Common myeloid progenitor, CD34-positive (primary cell): Measurements from ENCODE around the gene TBC1D30.

Experiments
- CTCF ChIA-PET: fragments of 350-600 bp; sonication (Branson Sonifier 250); formaldehyde crosslinking; loops from one replicate; lab custom pipeline; 2021; ENCODE audit warnings: antibody characterized with exemption; lab: Charles Lee
- POLR2A ChIA-PET: fragments of 350-600 bp; sonication (Branson Sonifier 250); formaldehyde crosslinking; loops from one replicate; lab custom pipeline; 2021; ENCODE audit warnings: antibody characterized with exemption; lab: Charles Lee
- DNase-seq, 3 donors: peaks; one replicate each; pipeline versions ENCODE4 v3.0.0 to v3.0.0-alpha.2; 2013
- H3K27ac ChIP-seq, 2 experiments: 1 replicate in 1 of 2; 2 replicates in 1 of 2; pipeline ENCODE4 v1.7.0; 2013; ENCODE audit warnings: inconsistent platforms in 2 of 2, low read length in 2 of 2, mild to moderate bottlenecking in 2 of 2, low read depth in 1 of 2, moderate library complexity in 1 of 2; ENCODE audit not compliant: severe bottlenecking in 2 of 2, insufficient read depth in 1 of 2, poor library complexity in 1 of 2
- H3K27me3 ChIP-seq, 5 experiments: replicated peaks in 2 of 5; 1 replicate in 3 of 5; 2 replicates in 2 of 5; pipeline versions ENCODE4 v1.6.1 to v1.7.0; 2013; ENCODE audit warnings: low read length in 4 of 5, mild to moderate bottlenecking in 2 of 5, moderate library complexity in 2 of 5, inconsistent platforms in 1 of 5; ENCODE audit not compliant: insufficient read depth in 5 of 5, control insufficient read depth in 4 of 5
- H3K36me3 ChIP-seq, 4 experiments: 1 replicate in 2 of 4; 2 replicates in 2 of 4; pipeline versions ENCODE4 v1.6.1 to v1.7.0; 2013; ENCODE audit warnings: low read length in 3 of 4, control low read depth in 1 of 4, mild to moderate bottlenecking in 1 of 4; ENCODE audit not compliant: control insufficient read depth in 4 of 4, insufficient read depth in 4 of 4
- H3K4me1 ChIP-seq, 4 experiments: 1 replicate in 3 of 4; 2 replicates in 1 of 4; pipeline versions ENCODE4 v1.6.1 to v1.7.1; 2013; ENCODE audit warnings: low read length in 3 of 4, mild to moderate bottlenecking in 3 of 4, control low read depth in 1 of 4, inconsistent platforms in 1 of 4, moderate library complexity in 1 of 4; ENCODE audit not compliant: control insufficient read depth in 4 of 4, insufficient read depth in 4 of 4; ENCODE audit errors: control extremely low read depth in 1 of 4
- H3K4me3 ChIP-seq, 7 experiments: 1 replicate in 4 of 7; 2 replicates in 3 of 7; pipeline versions ENCODE4 v1.5.1 to v1.7.0; 2013; ENCODE audit warnings: mild to moderate bottlenecking in 7 of 7, low read length in 6 of 7, moderate library complexity in 6 of 7, inconsistent platforms in 2 of 7, low read depth in 2 of 7, control low read depth in 1 of 7; ENCODE audit not compliant: insufficient read depth in 4 of 7, control insufficient read depth in 1 of 7; ENCODE audit errors: extremely low read depth in 1 of 7
- H3K9me3 ChIP-seq, 5 experiments: 1 replicate in 4 of 5; 2 replicates in 1 of 5; pipeline versions ENCODE4 v1.6.1 to v1.7.1; 2013; ENCODE audit warnings: low read length in 4 of 5, mild to moderate bottlenecking in 2 of 5, inconsistent platforms in 1 of 5, low read depth in 1 of 5, moderate library complexity in 1 of 5; ENCODE audit not compliant: control insufficient read depth in 4 of 5, insufficient read depth in 2 of 5; ENCODE audit errors: control extremely low read depth in 1 of 5
- WGBS: methylation state at CpG from one replicate; pipeline ENCODE4 v1.1.5; 2013; ENCODE audit not compliant: insufficient coverage; 5-methylcytosine and 5-hydroxymethylcytosine counted together

Gene TBC1D30

DNA sequence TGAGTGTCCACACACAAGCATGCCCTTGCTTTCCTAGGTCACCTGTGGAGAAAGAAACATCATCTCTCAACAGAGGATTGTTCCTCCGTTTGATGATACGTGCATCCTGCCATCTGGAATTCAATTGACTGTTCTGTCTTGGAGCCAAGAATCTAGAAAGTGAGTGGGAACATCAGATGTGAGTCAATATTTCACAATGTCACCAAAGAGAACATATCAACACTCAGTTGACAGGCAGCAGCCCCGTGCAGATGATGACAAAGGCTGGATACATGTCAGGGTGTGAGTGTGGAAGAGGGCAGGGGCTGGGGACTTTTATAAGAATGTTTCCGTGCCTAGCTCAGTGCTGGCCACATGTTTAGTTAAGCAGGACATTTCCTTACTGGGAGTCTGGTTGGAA lies 76.1 kb downstream of the TBC1D30 start:
- peaks cover 0 to 20% (median 4%) of the 10 kb centered on the region in 5 experiments for H3K27me3 ChIP-seq
- no CpG with 5 or more reads among the region's 4 CpGs for WGBS
- H3K4me3 ChIP-seq, result no peak overlapping the region
- POLR2A ChIA-PET, result no interaction called here
- DNase-seq, result no peak
- H3K27ac ChIP-seq, result no peak overlapping the region
- CTCF ChIA-PET, result interaction anchor here (0.6 to 1.3 kb wide), 3 partner anchors 16 to 908 kb away, joined by 3 to 5 read pairs (median 3); no protein-coding TSS in a partner anchor
- no peaks in the 10 kb centered on the region for H3K36me3 ChIP-seq
- no peaks in the 10 kb centered on the region for H3K4me1 ChIP-seq
- peaks cover 0 to 6% (median 0%) of the 10 kb centered on the region in 5 experiments for H3K9me3 ChIP-seq

DNA sequence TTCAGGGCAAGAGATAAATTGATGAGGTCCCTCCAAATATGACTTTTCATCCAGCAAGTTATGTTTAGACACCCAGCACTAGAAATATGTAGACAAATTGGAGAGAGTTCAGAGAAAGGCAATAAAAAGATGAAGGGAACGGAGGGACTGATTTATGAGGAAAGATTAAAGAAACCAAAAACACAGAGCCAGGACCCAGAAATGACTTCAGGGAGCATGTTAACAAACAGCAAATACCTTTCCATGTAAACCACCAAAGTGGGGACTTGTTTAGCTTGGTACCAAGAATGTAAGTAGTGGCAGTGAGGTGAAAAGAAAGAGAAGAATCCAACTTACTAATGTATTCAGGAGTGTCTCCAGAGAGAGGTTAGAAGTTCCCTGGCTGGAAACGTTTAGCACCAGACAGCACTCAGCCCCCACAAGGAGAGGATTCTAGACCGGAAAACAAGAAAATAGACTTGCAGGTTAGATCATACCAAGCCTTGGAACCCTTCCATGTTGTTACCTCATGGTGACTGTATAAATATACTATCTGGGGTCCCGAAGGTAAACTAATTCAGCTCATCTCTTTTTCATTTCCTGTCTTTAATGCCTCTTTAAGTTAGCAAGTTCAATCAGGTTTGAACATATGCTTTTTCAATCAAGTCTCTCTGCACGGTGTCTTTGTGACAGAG lies 79.2 kb downstream of the TBC1D30 start:
- Histone ChIP-seq H3K27ac (no peak overlapping the region), H3K27me3 (peaks cover 0 to 13% (median under 1%) of the 10 kb centered on the region in 5 experiments), H3K9me3 (peaks cover 0 to 2% (median 0%) of the 10 kb centered on the region in 5 experiments), H3K4me1 (no peaks in the 10 kb centered on the region), H3K36me3 (no peaks in the 10 kb centered on the region), H3K4me3 (no peak overlapping the region)
- ChIA-PET POLR2A (no interaction called here), CTCF (interaction anchor here (1.0 kb wide), 1 partner anchor 219 kb away, joined by 4 read pairs; no protein-coding TSS in a partner anchor)
- DNase-seq, result no peak
- WGBS, result 100% methylated on average over 4 of the region's 5 CpGs

GRCh38 chr12:64907097-64907496 lies 82.7 kb downstream of the TBC1D30 start:
- H3K4me1 ChIP-seq, result no peaks in the 10 kb centered on the region
- H3K36me3 ChIP-seq, result no peaks in the 10 kb centered on the region
- no peak overlapping the region for H3K4me3 ChIP-seq
- no peaks in the 10 kb centered on the region for H3K9me3 ChIP-seq
- ChIA-PET CTCF (interaction anchor here (0.7 kb wide), 1 partner anchor 22 kb away, joined by 4 read pairs; no protein-coding TSS in a partner anchor), POLR2A (no interaction called here)
- DNase-seq, result no peak
- H3K27me3 ChIP-seq, result peaks cover 0 to 21% (median 2%) of the 10 kb centered on the region in 5 experiments
- H3K27ac ChIP-seq, result no peak overlapping the region
- 100% methylated on average over 2 of the region's 3 CpGs for WGBS

- ChIA-PET POLR2A (no interaction called here), CTCF (interaction anchor here (1.1 kb wide), 1 partner anchor 10 kb away, joined by 3 read pairs; no protein-coding TSS in a partner anchor)
- Histone ChIP-seq H3K27me3 (peaks cover 2 to 35% (median 4%) of the 10 kb centered on the region in 5 experiments), H3K4me3 (no peak overlapping the region), H3K27ac (no peak overlapping the region), H3K36me3 (no peaks in the 10 kb centered on the region), H3K4me1 (no peaks in the 10 kb centered on the region), H3K9me3 (no peaks in the 10 kb centered on the region)
- no peak for DNase-seq
- 100% methylated on average over 5 of the region's 6 CpGs for WGBS
These were observed 84.7 kb downstream of the TBC1D30 start for GRCh38 chr12:64909124-64909523.

- Histone ChIP-seq H3K36me3 (no peaks in the 10 kb centered on the region), H3K27me3 (peaks cover 2 to 42% (median 8%) of the 10 kb centered on the region in 5 experiments), H3K9me3 (no peaks in the 10 kb centered on the region), H3K27ac (no peak overlapping the region), H3K4me1 (no peaks in the 10 kb centered on the region), H3K4me3 (no peak overlapping the region)
- no peak for DNase-seq
- ChIA-PET POLR2A (no interaction called here), CTCF (interaction anchor here (1.3 kb wide), 1 partner anchor 40 kb away, joined by 3 read pairs; no protein-coding TSS in a partner anchor)
- WGBS, result 100% methylated on average over 2 of the region's 3 CpGs
These were observed 86.6 kb downstream of the TBC1D30 start for GRCh38 chr12:64911081-64911480.

DNA sequence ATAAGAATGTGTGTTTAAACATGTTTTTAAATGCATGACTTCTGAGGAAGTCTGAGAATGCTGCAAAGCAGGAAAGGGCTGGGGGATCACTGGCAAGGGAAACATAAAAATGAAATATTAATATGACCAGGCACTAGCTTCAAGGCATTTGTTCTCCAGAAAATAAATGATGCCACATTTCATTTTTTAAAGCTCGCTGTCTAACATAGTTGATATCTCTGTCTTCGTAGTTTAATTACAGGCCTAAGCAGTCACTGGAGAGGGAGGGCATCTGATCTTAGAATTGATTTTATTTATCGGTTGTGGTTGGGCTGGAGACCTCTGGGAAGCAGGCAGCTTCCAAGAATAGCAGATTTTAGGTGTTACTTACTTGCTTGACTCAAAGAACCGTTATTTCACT lies 87.5 kb downstream of the TBC1D30 start:
- ChIA-PET CTCF (interaction anchor here (1.4 to 2.0 kb wide), 2 partner anchors 8 to 21 kb away, joined by 3 to 8 read pairs; no protein-coding TSS in a partner anchor), POLR2A (no interaction called here)
- Histone ChIP-seq H3K27me3 (peaks cover 4 to 46% (median 8%) of the 10 kb centered on the region in 5 experiments), H3K9me3 (no peaks in the 10 kb centered on the region), H3K4me1 (no peaks in the 10 kb centered on the region), H3K36me3 (no peaks in the 10 kb centered on the region), H3K27ac (no peak overlapping the region), H3K4me3 (no peak overlapping the region)
- 100% methylated on average over 3 of the region's 4 CpGs for WGBS
- no peak for DNase-seq
